Astrocyte of the spinal cord (primary cell): ENCODE data around the gene ATP7B.

Experiments used
- DNase-seq: peaks from one replicate; pipeline ENCODE4 v3.0.0; 2011; ENCODE audit warnings: low read depth, low spot score
- H3K4me3 ChIP-seq: 2 replicates; pipeline ENCODE4 v1.5.1; 2011; ENCODE audit warnings: low read depth, mild to moderate bottlenecking, low read length, moderate library complexity
- CTCF ChIP-seq: IDR thresholded peaks from 2 replicates; pipeline ENCODE4 v1.5.1; 2012; ENCODE audit warnings: low read depth, mild to moderate bottlenecking, low read length, inconsistent platforms
- in situ Hi-C: cut with HindIII; loops from 2 replicates; pipeline ENCODE4 v1.10.0; 2017; ENCODE audit warnings: low sequenced_read_pairs

The ATP7B gene

DNA sequence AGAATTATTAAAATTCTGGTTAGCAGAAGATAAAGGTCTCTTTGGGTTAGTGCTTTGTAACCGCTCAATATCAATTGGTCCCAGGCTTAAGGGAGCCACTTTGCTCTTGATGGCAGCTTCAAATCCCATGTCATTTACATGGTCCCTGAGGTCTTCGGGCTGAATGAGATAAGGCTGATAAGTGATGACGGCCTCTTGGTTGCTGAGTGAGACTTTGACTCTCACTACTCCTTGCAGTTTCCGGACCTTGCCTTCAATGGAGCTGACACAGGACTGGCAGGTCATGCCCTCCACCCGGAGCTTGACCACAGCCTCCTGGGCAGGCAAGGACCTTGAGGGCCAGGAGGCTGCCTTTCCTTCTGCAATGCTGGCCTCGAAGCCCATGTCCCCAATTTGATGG, 36.8 kb downstream of the ATP7B start:
- H3K4me3 ChIP-seq = no peak overlapping the region
- in situ Hi-C loops = no loop called here
- DNase-seq = no peak
- no peak for TF ChIP-seq CTCF

DNA sequence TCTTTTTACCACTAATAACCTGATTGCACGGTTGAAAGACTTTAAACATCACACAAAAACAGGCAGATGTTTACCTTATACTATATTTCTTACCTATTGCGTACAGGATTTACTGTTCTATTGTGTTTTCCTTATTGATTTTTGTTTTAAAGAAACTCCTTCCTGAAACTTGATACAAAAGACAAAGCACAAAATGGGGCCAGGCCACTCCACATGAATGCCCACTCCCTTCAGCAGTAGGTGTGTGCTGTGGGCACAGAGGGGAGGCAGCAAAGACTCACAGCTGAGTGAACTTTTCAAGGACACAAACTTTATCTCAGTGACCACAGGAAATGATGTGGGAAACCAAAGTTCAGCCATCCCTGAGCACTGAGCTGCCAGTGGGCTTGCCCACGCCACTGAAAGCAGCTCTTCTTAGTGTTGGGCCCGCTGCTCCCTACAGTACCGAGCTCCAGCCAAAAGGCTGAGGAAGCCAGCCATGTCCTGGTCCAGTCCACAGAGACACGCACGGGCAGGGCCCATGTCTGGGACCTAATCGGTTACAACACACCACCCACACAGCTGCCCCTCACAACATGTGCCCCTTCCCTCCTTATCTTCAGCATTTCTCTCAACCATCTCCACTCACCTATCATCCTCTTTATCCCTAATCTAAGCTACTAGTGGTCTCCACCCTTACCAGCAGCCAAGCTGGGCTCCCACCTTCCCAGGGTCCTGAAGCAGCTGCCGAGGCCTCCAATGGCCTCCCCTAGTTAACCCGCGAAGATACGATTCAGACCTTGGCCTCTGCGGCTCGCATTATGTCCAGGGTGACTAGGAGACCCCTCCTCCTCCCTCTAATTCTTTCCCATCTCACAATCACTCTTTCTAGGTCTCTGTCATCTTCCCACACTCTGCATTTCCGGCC, 39.5 kb downstream of the ATP7B start:
- in situ Hi-C loops = no loop called here
- no peak for DNase-seq
- TF ChIP-seq CTCF = no peak
- H3K4me3 ChIP-seq = no peak overlapping the region

GRCh38 chr13:51970349-51970748, 40.9 kb downstream of the ATP7B start:
- in situ Hi-C loops = no loop called here
- no peak for DNase-seq
- no peak for TF ChIP-seq CTCF
- no peak overlapping the region for H3K4me3 ChIP-seq

- no peak for DNase-seq
- TF ChIP-seq CTCF = no peak
- in situ Hi-C loops = no loop called here
- no peak overlapping the region for H3K4me3 ChIP-seq
Observed at GRCh38 chr13:51967482-51968446, 43.5 kb downstream of the ATP7B start.

GRCh38 chr13:51966186-51966585, 45.1 kb downstream of the ATP7B start:
- in situ Hi-C loops = no loop called here
- no peak for DNase-seq
- TF ChIP-seq CTCF = no peak
- H3K4me3 ChIP-seq = no peak overlapping the region
